HG02610 (cell line): ENCODE results near the gene ZNF521.

Experiments used
- ATAC-seq: cut with Tn5 transposase; IDR thresholded peaks from one replicate; pipeline ENCODE4 v1.9.1; 2021; ENCODE audit warnings: mild to moderate bottlenecking, moderate library complexity; ENCODE audit not compliant: unreplicated experiment

Gene ZNF521

DNA sequence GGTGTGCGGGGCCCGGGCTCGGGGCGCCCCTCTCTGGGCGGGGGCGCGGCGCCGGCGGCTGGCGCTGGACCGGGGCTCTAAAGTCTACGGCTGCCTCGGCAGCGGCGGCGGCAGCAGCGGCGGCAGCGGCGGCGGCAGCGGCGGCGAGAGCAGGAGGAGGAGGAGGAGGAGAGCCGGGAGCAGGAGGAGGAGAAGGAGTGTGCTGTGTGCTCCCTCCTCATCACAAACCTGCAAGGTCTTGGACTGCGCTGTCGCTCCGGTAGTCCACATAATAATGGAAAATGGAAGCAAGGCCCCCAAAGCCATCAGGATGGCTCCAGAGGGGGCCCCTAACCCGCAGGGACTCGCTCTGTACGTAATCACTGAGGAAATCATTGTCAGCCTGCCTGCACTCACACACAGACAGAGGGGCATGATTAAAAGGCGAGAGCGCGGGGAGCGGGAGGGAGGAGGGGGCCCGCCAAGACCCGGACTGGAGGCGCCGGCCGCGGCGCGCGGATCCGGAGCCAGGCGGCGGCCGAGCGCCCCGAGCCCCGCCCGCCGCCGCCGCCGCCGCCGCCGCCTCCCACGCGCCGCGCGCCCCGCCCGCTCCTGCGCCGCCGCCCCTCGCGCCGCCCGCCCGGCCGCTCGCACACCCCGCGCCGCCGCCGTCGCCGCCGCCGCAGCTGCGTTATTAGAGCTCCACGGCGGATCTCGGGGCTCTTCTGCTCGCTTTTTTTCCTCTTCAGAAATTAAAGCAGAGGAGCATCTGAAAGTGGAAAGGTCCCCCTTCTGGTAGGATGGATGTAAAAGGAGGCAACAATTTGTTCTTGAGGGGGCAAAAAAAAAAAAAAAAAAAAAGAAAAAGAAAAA is at the start of gene ZNF521:
Gene ZNF521, minus strand, starts transcription at position 390 of the 852 bp plus-strand sequence. CDS start 1,220 bp downstream, outside the sequence.
- ATAC-seq, result peak; percentile 77

- ATAC-seq, result no peak
Measured at GRCh38 chr18:25399554-25399953, 47.6 kb upstream of the ZNF521 start.

DNA sequence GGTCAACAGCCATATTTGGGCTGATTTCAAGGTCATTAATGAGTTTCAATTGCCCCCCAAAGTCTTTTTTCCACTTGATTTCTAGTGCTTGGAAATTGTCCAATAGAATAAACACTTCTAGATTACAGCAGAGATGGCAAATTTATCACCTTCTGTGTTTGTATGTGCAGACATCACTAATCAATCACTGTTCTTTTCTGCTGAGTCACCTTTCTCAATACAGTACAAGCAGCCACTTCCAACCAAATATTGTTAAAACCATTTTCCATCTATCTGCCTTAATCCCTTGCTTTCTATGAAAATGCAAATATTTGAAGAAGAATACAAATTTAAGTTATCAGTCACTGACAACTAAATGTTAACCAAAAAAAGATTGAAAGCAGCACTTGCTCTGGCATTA is 40.2 kb upstream of the ZNF521 start:
- no peak for ATAC-seq

DNA sequence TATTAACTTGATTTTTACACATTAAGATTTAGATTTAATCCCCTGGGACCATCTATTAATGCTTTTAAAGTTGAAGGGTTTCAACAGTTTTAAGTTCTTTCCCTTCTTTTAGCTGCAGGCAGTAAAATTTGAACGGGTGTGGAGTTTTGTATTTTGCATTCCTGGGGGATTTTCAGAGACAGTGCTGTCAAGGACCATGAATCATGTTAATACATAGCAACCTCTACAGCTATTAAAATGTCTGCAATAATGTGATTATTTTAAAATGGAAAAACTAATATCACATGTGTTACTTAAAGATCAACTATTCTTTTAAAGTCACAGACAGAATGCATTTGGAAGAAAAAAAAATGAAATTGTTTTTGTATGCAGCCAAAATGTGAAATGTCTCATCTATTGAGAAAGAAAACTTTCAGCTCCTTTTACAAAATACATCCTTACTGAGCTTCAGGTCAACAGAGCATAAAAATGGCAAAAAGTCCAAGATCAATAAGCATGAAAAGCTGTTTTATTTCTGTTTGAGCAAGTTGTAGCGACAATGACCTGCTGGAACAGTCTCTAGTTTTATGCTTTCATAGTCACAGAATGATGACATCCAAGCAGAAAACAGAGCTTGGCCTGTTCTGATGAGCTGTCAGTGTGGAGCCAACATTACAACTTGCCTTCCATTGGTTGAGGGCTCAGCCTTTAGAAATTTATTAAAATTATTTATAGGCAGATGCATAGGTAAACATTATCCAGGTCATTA is 21.6 kb upstream of the ZNF521 start:
- ATAC-seq, result no peak

GRCh38 chr18:25370391-25370790 is 18.4 kb upstream of the ZNF521 start:
- ATAC-seq, result no peak

- no peak for ATAC-seq
Measured at GRCh38 chr18:25365242-25365641, 13.3 kb upstream of the ZNF521 start.

DNA sequence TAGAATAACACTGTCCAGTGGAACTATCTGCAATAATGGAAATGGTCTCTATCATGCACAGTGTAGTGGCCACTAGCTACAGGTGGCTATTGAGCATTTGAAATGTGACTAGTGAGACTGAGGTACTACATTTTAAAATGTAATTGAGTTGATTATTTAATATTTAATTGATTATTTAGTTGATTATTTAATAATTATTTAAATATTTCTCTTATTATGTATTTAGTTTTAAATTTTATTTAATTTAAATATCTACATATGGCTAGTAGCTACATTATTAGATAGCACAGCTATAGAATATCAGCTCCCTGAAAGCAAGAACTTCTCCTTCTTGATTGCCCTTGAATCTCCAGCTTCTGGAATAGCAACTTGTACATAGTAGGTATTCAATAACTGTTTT is 12.8 kb upstream of the ZNF521 start:
- no peak for ATAC-seq

DNA sequence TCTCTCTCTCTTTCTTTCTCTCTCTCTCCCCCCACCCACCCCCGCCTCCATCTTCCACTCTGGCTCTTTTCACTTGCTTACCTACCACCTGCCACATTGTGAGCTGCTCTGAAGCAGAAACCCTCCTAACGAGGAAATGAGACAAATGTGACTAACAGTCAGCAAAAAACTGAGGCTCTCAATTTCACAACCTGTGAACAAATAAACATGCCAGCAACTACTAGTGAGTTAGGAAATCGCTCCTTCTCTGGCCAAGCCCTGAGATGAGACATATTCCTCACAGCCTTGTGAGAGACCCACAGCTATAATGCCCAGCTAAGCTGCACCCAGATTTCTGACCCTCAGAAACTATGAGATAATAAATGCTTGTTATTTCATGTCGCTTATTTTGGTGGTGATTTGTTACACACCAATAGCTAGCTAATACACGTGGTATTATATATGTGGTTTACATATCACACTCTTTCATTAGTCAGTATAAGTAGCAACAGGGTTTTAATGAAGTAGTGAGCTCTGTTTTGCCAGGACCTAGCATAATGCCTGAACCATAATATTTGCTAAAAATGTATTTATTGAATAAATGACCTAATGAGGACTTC is 8.4 kb upstream of the ZNF521 start:
- ATAC-seq, result no peak

GRCh38 chr18:25353080-25353479 is 1.1 kb upstream of the ZNF521 start:
- no peak for ATAC-seq

DNA sequence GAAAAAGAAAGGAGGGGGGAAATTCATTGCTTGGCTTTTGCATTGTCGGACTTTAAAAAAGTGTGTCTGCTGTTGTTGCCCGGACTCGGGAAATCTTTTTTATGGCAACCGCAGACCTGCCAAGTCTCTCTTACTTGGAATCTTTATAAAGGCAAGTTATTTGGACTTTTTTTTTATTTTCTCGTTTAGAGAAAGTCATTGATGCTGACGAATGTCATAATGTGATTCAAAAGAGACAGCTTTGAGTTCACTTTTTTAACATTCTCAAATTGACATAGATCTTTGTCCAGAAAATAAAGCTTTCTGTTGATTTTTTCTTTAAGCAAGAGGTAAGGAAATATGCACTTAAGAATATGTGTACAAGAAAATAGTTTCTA is 651 bp upstream of the ZNF521 start:
- ATAC-seq, result no peak

DNA sequence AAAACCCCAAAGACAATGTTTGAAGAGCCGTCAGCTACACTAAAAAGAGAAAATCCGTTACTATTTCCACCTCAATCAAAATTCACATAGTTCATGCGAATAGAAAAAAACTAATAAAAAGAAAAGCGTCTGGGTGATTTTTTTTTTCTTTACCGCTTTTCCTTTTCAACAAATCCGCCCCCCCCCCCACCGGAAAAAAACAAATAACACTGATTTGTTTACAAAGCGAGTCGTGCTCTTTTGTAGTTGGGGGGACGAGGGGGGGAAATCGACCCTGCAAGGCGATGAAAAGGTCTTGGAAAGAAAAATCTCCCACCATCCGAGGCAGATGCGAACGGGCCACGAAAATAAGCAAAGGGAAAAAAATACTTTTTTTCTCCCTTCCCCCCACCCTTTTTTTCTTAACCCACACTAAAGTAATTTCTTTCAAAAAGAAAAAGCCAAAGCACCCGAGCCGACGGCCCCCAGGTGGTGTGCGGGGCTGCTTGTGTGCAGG is 638 bp downstream of the ZNF521 start:
- ATAC-seq, result no peak

- ATAC-seq, result no peak
Measured at GRCh38 chr18:25350489-25351251, 1.3 kb downstream of the ZNF521 start.

GRCh38 chr18:25349926-25350487 is 2.0 kb downstream of the ZNF521 start:
- no peak for ATAC-seq

- no peak for ATAC-seq
Measured at GRCh38 chr18:25349131-25349925, 2.6 kb downstream of the ZNF521 start.

DNA sequence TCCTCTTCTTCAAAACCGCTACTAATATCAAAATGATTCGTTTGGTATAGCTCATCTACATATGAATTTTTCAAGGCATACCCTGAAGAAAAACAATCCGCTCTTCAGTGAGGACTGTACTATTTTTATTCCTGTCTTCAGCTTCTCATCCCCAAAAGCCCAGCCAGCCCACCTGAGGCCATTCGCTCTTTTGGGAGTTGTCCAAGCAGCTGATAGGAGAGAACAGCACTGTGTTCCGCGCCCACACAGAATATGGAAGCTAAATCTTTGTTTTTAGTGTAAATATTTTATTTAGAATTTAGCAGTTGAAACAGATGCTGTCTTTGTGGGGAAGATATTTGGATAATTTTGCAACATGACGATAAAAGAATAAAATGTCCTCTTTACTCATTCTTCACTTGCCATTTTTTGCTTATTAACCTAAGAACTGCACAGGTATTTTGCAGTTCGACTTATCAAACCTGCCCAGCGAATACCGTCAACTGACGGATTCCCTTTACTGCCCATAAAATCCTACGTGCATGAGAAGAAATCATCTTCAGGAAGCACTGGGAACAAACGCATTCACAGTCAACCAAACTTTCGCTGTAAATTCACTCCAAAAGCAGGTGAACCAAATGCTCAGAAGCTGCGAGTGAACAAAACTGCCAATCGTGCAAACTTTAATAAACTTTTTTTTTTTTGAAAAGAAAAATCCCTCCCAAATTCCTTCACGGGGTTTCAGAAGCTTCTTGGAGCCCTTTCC is 3.4 kb downstream of the ZNF521 start:
- no peak for ATAC-seq

GRCh38 chr18:25346561-25346960 is 5.4 kb downstream of the ZNF521 start:
- no peak for ATAC-seq

- no peak for ATAC-seq
Measured at GRCh38 chr18:25345081-25345866, 6.7 kb downstream of the ZNF521 start.

- no peak for ATAC-seq
Measured at GRCh38 chr18:25341831-25342230, 10.1 kb downstream of the ZNF521 start.
